Suprapubic skin (tissue), 4 donors: Measurements from ENCODE around the gene MRPS14.

ENCODE experiments used
- EP300 ChIP-seq: sonication (generic); formaldehyde crosslinking; IDR thresholded peaks from one replicate; pipeline ENCODE4 v1.6.1; 2017; ENCODE audit warnings: antibody characterized with exemption
- POLR2A ChIP-seq, 2 donors: fragments of 450-650 bp; IDR thresholded peaks; one replicate each; pipeline ENCODE4 v1.6.1; 2017; ENCODE audit warnings: antibody characterized with exemption in 2 of 2, mild to moderate bottlenecking in 2 of 2, moderate library complexity in 2 of 2
- POLR2AphosphoS5 ChIP-seq, 3 donors: sonication (generic); formaldehyde crosslinking; IDR thresholded peaks; one replicate each; pipeline ENCODE4 v1.6.1; 2017; ENCODE audit warnings: antibody characterized with exemption in 3 of 3
- TF ChIP-seq, protein P1 (sequence below), 2 donors: fragments of 200-600 bp in 1 of 2; fragments of 450-650 bp in 1 of 2; sonication (generic) in 1 of 2; IDR thresholded peaks; one replicate each; pipeline ENCODE4 v1.5.1; 2016 to 2019; ENCODE audit warnings: antibody characterized with exemption in 2 of 2, mild to moderate bottlenecking in 1 of 2, moderate library complexity in 1 of 2

DNA sequence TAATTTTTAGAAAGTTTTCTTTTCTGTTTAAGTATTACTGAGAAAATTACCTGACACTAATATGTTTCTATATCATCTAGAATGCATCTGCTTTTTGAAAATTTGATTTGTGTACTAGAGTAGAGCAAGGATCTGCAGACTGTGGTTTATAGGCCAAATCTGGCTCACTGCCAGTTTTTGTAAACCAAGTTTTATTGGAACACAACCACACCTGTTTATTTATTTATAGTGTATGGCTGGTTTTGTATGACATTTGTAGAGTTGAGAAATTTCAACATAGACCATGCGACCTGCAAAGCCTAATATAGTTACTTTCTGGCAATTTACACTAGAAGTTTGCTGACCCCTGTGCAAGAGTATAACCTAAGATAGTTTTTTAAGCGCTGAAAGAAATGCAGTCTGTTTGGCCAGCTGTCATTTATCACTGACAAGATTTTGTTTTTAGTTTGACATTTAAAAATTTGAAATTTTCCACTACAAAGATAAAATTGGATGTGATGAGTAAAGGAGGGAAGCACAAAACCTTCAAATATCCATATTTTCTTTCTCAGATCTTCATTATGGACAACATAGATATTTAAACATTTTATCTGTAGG lies 59.6 kb downstream of the MRPS14 start:
- TF ChIP-seq, protein P1, sequence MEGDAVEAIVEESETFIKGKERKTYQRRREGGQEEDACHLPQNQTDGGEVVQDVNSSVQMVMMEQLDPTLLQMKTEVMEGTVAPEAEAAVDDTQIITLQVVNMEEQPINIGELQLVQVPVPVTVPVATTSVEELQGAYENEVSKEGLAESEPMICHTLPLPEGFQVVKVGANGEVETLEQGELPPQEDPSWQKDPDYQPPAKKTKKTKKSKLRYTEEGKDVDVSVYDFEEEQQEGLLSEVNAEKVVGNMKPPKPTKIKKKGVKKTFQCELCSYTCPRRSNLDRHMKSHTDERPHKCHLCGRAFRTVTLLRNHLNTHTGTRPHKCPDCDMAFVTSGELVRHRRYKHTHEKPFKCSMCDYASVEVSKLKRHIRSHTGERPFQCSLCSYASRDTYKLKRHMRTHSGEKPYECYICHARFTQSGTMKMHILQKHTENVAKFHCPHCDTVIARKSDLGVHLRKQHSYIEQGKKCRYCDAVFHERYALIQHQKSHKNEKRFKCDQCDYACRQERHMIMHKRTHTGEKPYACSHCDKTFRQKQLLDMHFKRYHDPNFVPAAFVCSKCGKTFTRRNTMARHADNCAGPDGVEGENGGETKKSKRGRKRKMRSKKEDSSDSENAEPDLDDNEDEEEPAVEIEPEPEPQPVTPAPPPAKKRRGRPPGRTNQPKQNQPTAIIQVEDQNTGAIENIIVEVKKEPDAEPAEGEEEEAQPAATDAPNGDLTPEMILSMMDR (IDR thresholded peaks at IDR 0.05) = no peak
- TF ChIP-seq POLR2A (IDR thresholded peaks at IDR 0.05) (no peak), POLR2AphosphoS5 (IDR thresholded peaks at IDR 0.05) (no peak), EP300 (no peak)
